Liver (tissue), 6 donors: ENCODE measurements around the gene PSPN. TPM values are rescaled to one million over a fixed set of nuclear protein-coding genes. Genes with fewer than 3 reads are reported as not detected.

Source experiments
- GABPA ChIP-seq, 2 donors: IDR thresholded peaks in 1 of 2; conservative IDR thresholded peaks in 1 of 2; 2 replicates each; pipeline ENCODE4 v1.6.1; 2016; ENCODE audit warnings: antibody characterized with exemption in 2 of 2, mild to moderate bottlenecking in 1 of 2, moderate library complexity in 1 of 2
- SP1 ChIP-seq: IDR thresholded peaks from 2 replicates; pipeline ENCODE4 v1.6.1; 2018; ENCODE audit warnings: antibody characterized with exemption, mild to moderate bottlenecking
- YY1 ChIP-seq: IDR thresholded peaks from 2 replicates; pipeline ENCODE4 v1.6.1; 2016; ENCODE audit warnings: antibody characterized with exemption, mild to moderate bottlenecking
- polyA plus RNA-seq, 2 donors: library from polyadenylated mRNA; stranded (reverse) in 1 of 2; unstranded in 1 of 2; fragments of 200-250 nt in 1 of 2; fragments of >200 nt in 1 of 2; fragmentation: Nextera tagmentation in 1 of 2; extraction: Ambion mirVana in 1 of 2; gene quantifications; one replicate each; pipeline versions ENCODE4 v1.2.1 to v1.2.3, GENCODE V29; 2013 to 2015
- small RNA-seq: library from RNA; depleted of rRNA; stranded (forward); fragments of <200 nt; gene quantifications from one replicate; pipeline ENCODE3, GENCODE V24; 2014
- total RNA-seq, 2 donors: library from RNA; depleted of rRNA; stranded (reverse); fragments of >200 nt; gene quantifications; one replicate each; pipeline ENCODE4 v1.2.3, GENCODE V29; 2014
- TF ChIP-seq, protein P1 (sequence below): IDR thresholded peaks from 2 replicates; pipeline ENCODE4 v1.6.1; 2016; ENCODE audit warnings: antibody characterized with exemption, mild to moderate bottlenecking
- TF ChIP-seq, protein P2 (sequence below): IDR thresholded peaks from 2 replicates; pipeline ENCODE4 v1.6.1; 2016; ENCODE audit warnings: antibody characterized with exemption
- donor health status: healthy.
- donor health status: healthy.
- donor health status: healthy.

Gene PSPN
- total and polyA plus RNA-seq, 4 donors: 0.51 to 0.75 (median 0.62) TPM

DNA sequence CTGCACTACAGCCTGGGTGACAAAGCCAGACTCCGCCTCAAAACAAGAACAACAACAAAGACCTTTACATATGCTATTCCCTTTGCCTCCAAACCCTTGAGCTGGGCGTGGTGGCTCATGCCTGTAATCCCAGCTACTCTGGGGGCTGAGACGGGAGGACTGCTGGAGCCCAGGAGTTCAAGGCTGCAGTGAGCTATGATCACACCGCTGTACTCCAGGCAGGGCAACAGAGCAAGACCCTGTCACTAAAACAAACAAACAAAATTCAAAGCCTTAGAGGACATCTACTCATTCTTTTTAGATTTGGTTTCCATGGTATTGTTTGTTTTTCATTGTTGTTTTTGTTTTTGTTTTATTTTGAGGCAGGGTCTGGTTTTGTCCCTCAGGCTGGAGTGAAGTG lies 50.1 kb downstream of the PSPN start (continued):
- TF ChIP-seq, protein P1, sequence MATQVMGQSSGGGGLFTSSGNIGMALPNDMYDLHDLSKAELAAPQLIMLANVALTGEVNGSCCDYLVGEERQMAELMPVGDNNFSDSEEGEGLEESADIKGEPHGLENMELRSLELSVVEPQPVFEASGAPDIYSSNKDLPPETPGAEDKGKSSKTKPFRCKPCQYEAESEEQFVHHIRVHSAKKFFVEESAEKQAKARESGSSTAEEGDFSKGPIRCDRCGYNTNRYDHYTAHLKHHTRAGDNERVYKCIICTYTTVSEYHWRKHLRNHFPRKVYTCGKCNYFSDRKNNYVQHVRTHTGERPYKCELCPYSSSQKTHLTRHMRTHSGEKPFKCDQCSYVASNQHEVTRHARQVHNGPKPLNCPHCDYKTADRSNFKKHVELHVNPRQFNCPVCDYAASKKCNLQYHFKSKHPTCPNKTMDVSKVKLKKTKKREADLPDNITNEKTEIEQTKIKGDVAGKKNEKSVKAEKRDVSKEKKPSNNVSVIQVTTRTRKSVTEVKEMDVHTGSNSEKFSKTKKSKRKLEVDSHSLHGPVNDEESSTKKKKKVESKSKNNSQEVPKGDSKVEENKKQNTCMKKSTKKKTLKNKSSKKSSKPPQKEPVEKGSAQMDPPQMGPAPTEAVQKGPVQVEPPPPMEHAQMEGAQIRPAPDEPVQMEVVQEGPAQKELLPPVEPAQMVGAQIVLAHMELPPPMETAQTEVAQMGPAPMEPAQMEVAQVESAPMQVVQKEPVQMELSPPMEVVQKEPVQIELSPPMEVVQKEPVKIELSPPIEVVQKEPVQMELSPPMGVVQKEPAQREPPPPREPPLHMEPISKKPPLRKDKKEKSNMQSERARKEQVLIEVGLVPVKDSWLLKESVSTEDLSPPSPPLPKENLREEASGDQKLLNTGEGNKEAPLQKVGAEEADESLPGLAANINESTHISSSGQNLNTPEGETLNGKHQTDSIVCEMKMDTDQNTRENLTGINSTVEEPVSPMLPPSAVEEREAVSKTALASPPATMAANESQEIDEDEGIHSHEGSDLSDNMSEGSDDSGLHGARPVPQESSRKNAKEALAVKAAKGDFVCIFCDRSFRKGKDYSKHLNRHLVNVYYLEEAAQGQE: no peak
- TF ChIP-seq GABPA (IDR thresholded peaks at IDR 0.05 in 1 of 2, conservative IDR thresholded peaks at IDR 0.05 in 1 of 2) (no peak), SP1 (no peak), YY1 (no peak)
- TF ChIP-seq, protein P2, sequence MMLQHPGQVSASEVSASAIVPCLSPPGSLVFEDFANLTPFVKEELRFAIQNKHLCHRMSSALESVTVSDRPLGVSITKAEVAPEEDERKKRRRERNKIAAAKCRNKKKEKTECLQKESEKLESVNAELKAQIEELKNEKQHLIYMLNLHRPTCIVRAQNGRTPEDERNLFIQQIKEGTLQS: no peak

Small RNAs within 50 kb of the gene (small RNA-seq; reads per million reads assigned to genes)
- gene MIR6790 (not detected), gene MIR6885 (not detected)

Other genes with a start within 250 kb of the PSPN start
- not detected for gene ACSBG2, start 240.3 kb downstream of the PSPN start, total RNA-seq
- gene ACSBG2, start 240.3 kb downstream of the PSPN start, polyA plus RNA-seq: not detected
- 1 to 10 TPM; 2.1 to 6.9 TPM for gene MLLT1, start 96.0 kb downstream of the PSPN start, total RNA-seq
- gene MLLT1, start 96.0 kb downstream of the PSPN start, polyA plus RNA-seq: 10 to 100 TPM in 1 of 2 donors, 1 to 10 TPM in 1; 7.7 to 15.6 TPM
- not detected for gene ACER1, start 42.3 kb downstream of the PSPN start, total RNA-seq
- under 1 TPM in 1 of 2 donors, not detected in 1; 0.07 TPM for gene ACER1, start 42.3 kb downstream of the PSPN start, polyA plus RNA-seq
- gene CLPP, start 14.4 kb downstream of the PSPN start, total RNA-seq: 10 to 100 TPM; 25.6 to 33.9 TPM
- 10 to 100 TPM; 54.6 to 78.0 TPM for gene CLPP, start 14.4 kb downstream of the PSPN start, polyA plus RNA-seq
- gene ALKBH7, start 3.1 kb downstream of the PSPN start, total RNA-seq: 10 to 100 TPM; 29.9 to 35.5 TPM
- 10 to 100 TPM; 66.8 to 99.7 TPM for gene ALKBH7, start 3.1 kb downstream of the PSPN start, polyA plus RNA-seq
- gene GTF2F1, start 17.2 kb upstream of the PSPN start, total RNA-seq: 10 to 100 TPM; 11.5 to 22.0 TPM
- gene GTF2F1, start 17.2 kb upstream of the PSPN start, polyA plus RNA-seq: 10 to 100 TPM in 1 of 2 donors, 1 to 10 TPM in 1; 7.4 to 24.4 TPM
- gene KHSRP, start 48.9 kb upstream of the PSPN start, total RNA-seq: 100 to 1,000 TPM in 1 of 2 donors, 10 to 100 TPM in 1; 58.7 to 132 TPM
- gene KHSRP, start 48.9 kb upstream of the PSPN start, polyA plus RNA-seq: 10 to 100 TPM in 1 of 2 donors, 1 to 10 TPM in 1; 8.0 to 73.6 TPM
- under 1 TPM in 1 of 2 donors, not detected in 1; 0.14 TPM for gene SLC25A41, start 57.8 kb upstream of the PSPN start, total RNA-seq
- gene SLC25A41, start 57.8 kb upstream of the PSPN start, polyA plus RNA-seq: under 1 TPM in 1 of 2 donors, not detected in 1; 0.16 TPM
- 10 to 100 TPM; 25.3 to 34.6 TPM for gene SLC25A23, start 83.9 kb upstream of the PSPN start, total RNA-seq
- 10 to 100 TPM in 1 of 2 donors, 1 to 10 TPM in 1; 9.3 to 20.0 TPM for gene SLC25A23, start 83.9 kb upstream of the PSPN start, polyA plus RNA-seq
- gene CRB3, start 88.3 kb upstream of the PSPN start, total RNA-seq: 10 to 100 TPM; 23.5 to 34.3 TPM
- gene CRB3, start 88.3 kb upstream of the PSPN start, polyA plus RNA-seq: 10 to 100 TPM; 19.2 to 38.7 TPM
- 1 to 10 TPM; 1.1 to 1.4 TPM for gene DENND1C, start 105.9 kb upstream of the PSPN start, total RNA-seq
- 1 to 10 TPM in 1 of 2 donors, under 1 TPM in 1; 0.99 to 1.5 TPM for gene DENND1C, start 105.9 kb upstream of the PSPN start, polyA plus RNA-seq
- 1 to 10 TPM in 1 of 2 donors, under 1 TPM in 1; 0.25 to 1.6 TPM for gene TUBB4A, start 126.4 kb upstream of the PSPN start, total RNA-seq
- gene TUBB4A, start 126.4 kb upstream of the PSPN start, polyA plus RNA-seq: 1 to 10 TPM in 1 of 2 donors, under 1 TPM in 1; 0.28 to 1.9 TPM
- gene TNFSF9, start 155.1 kb upstream of the PSPN start, total RNA-seq: under 1 TPM in 1 of 2 donors, not detected in 1; 0.08 TPM
- under 1 TPM in 1 of 2 donors, not detected in 1; 0.12 TPM for gene TNFSF9, start 155.1 kb upstream of the PSPN start, polyA plus RNA-seq
- not detected for gene CD70, start 215.2 kb upstream of the PSPN start, total RNA-seq
- gene CD70, start 215.2 kb upstream of the PSPN start, polyA plus RNA-seq: not detected